DND-41 (cell line): ENCODE data around the gene HSCB.

Source experiments
- ATAC-seq: fragments of 200-7000 bp; cut with Tn5 transposase; 3 replicates; pipeline ENCODE4 v1.9.1; 2021; ENCODE audit warnings: low read depth; ENCODE audit not compliant: insufficient read depth
- DNase-seq: peaks from one replicate; pipeline ENCODE4 v3.0.0-alpha.2; 2020
- H2AFZ ChIP-seq: 2 replicates; pipeline ENCODE4 v1.6.0; 2012; ENCODE audit warnings: low read depth, low read length
- H3K27ac ChIP-seq: 2 replicates; pipeline ENCODE4 v1.5.1; 2012; ENCODE audit warnings: low read length, inconsistent platforms
- H3K27me3 ChIP-seq: fragments of 200-600 bp; sonication (generic); 2 replicates; pipeline ENCODE4 v1.6.0; 2012; ENCODE audit warnings: low read length, mild to moderate bottlenecking, inconsistent platforms; ENCODE audit not compliant: insufficient read depth, poor library complexity
- H3K36me3 ChIP-seq: 2 replicates; pipeline ENCODE4 v1.5.1; 2012; ENCODE audit warnings: low read length, inconsistent platforms; ENCODE audit not compliant: insufficient read depth
- H3K4me1 ChIP-seq: 2 replicates; pipeline ENCODE4 v1.5.1; 2012; ENCODE audit warnings: mild to moderate bottlenecking, low read length; ENCODE audit not compliant: insufficient read depth
- H3K4me2 ChIP-seq: 2 replicates; pipeline ENCODE4 v1.6.0; 2012; ENCODE audit warnings: mild to moderate bottlenecking, moderate library complexity, low read length, inconsistent platforms; ENCODE audit not compliant: insufficient read depth
- H3K4me3 ChIP-seq, 2 experiments: fragments of 200-600 bp in 1 of 2; shearing (Covaris generic) in 1 of 2; 2 replicates each; pipeline ENCODE4 v1.5.1; 2012 to 2016; ENCODE audit warnings: inconsistent platforms in 2 of 2, low read length in 2 of 2, mild to moderate bottlenecking in 2 of 2, low read depth in 1 of 2, moderate library complexity in 1 of 2
- H3K79me2 ChIP-seq: 2 replicates; pipeline ENCODE4 v1.6.0; 2012; ENCODE audit warnings: low read length, inconsistent platforms; ENCODE audit not compliant: insufficient read depth
- H3K9ac ChIP-seq: 2 replicates; pipeline ENCODE4 v1.6.0; 2012; ENCODE audit warnings: low read depth, mild to moderate bottlenecking, inconsistent platforms, low read length, moderate library complexity
- H3K9me3 ChIP-seq: 2 replicates; pipeline ENCODE4 v1.5.1; 2012; ENCODE audit warnings: low read length, moderate library complexity, mild to moderate bottlenecking, inconsistent platforms; ENCODE audit not compliant: insufficient read depth, severe bottlenecking
- H4K20me1 ChIP-seq: 2 replicates; pipeline ENCODE4 v1.6.0; 2012; ENCODE audit warnings: low read length; ENCODE audit not compliant: insufficient read depth
- EZH2 ChIP-seq: IDR thresholded peaks from 3 replicates; pipeline ENCODE4 v1.6.1; 2012; ENCODE audit warnings: borderline replicate concordance, low read depth, mild to moderate bottlenecking, moderate library complexity, low read length, inconsistent platforms; ENCODE audit not compliant: severe bottlenecking
- TF ChIP-seq, protein P1 (sequence below): IDR thresholded peaks from 2 replicates; pipeline ENCODE4 v1.5.1; 2012; ENCODE audit warnings: borderline replicate concordance, low read length, moderate library complexity, mild to moderate bottlenecking; ENCODE audit not compliant: poor library complexity, severe bottlenecking; ENCODE audit errors: extremely low read depth

Gene HSCB

DNA sequence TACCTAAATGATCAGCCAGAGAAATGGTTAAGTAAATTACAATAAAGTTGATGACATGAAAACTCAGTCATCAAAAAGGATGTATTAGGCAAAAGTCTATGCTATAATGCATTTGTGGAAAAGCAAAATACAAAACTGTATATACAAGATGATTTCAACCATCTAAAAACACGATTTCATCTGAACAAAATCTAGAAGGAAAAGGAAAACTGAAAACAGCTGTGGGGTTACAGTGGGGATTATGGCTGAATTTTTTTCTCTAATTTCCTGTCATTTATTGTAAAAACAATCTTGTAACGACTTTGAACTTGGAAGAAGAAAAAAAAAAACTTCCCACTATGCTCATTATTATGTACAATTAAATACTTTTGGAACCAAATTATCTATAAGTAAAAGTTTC, 30.5 kb upstream of the HSCB start:
- Histone ChIP-seq H3K79me2 (no peaks in the 10 kb centered on the region), H3K4me2 (no peak overlapping the region), H4K20me1 (peaks cover 4% of the 10 kb centered on the region; the same call in 1 of the 2 replicates), H3K27me3 (no peaks in the 10 kb centered on the region), H3K9me3 (no peaks in the 10 kb centered on the region), H3K36me3 (peaks cover 69% of the 10 kb centered on the region), H2AFZ (no peak overlapping the region), H3K9ac (no peak overlapping the region), H3K27ac (no peak overlapping the region), H3K4me3 (no peak overlapping the region), H3K4me1 (no peaks in the 10 kb centered on the region)
- DNase-seq: no peak
- TF ChIP-seq EZH2: no peak
- TF ChIP-seq, protein P1, sequence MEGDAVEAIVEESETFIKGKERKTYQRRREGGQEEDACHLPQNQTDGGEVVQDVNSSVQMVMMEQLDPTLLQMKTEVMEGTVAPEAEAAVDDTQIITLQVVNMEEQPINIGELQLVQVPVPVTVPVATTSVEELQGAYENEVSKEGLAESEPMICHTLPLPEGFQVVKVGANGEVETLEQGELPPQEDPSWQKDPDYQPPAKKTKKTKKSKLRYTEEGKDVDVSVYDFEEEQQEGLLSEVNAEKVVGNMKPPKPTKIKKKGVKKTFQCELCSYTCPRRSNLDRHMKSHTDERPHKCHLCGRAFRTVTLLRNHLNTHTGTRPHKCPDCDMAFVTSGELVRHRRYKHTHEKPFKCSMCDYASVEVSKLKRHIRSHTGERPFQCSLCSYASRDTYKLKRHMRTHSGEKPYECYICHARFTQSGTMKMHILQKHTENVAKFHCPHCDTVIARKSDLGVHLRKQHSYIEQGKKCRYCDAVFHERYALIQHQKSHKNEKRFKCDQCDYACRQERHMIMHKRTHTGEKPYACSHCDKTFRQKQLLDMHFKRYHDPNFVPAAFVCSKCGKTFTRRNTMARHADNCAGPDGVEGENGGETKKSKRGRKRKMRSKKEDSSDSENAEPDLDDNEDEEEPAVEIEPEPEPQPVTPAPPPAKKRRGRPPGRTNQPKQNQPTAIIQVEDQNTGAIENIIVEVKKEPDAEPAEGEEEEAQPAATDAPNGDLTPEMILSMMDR: no peak
- ATAC-seq: no peak

DNA sequence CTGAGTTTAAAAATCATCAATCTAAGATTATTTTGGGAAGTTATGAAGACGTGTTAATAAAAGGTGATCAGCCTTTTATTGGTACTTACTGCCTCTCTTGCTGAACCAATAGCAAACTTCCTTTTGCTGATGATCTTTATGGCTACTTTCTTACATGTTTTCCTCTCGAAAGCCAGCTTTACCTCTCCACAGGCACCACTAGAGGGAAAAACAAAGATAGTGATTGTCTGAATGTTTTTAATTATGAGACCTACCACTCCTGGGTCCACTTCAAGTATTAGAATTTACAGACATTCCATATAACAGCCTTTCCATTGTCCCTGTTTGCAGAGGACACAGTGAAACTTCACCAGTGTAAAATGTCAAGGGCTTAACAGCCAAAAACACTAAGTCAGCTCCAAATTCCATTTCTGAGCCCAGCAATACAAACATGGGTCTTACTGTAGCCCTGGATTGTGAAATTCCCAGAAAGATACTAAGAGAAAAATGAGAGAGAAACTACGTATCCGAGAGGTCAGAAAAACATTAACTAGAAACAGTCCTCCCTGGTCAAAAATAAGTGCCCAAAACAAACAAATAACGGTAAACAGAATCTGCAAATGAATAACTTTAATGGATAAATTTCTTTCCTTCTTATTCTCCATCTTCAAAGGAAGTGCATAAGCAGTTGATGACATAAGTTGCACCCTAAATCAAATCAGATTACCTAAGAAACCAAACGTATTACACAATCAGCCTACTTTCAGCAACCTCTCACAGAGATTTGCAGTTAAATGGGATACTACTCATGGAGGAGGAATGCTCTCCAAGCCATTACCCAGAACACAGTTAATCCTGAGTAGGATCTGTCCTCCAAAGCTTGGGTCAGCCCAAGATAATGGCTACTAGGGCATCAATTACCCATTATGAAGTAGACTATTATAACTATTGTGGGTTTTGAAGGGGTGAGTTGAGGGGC, 29.7 kb upstream of the HSCB start:
- no peaks in the 10 kb centered on the region for H3K9me3 ChIP-seq
- DNase-seq (no peak), ATAC-seq (no peak)
- TF ChIP-seq, protein P1: no peak
- TF ChIP-seq EZH2: no peak
- H3K36me3 ChIP-seq: peaks cover 66% of the 10 kb centered on the region
- H3K27ac ChIP-seq: no peak overlapping the region
- H3K9ac ChIP-seq: no peak overlapping the region
- H3K4me2 ChIP-seq: no peak overlapping the region
- no peaks in the 10 kb centered on the region for H3K27me3 ChIP-seq
- H3K79me2 ChIP-seq: no peaks in the 10 kb centered on the region
- no peak overlapping the region for H2AFZ ChIP-seq
- no peak overlapping the region for H3K4me3 ChIP-seq
- H3K4me1 ChIP-seq: no peaks in the 10 kb centered on the region
- H4K20me1 ChIP-seq: peaks cover 4% of the 10 kb centered on the region; the same call in 1 of the 2 replicates

DNA sequence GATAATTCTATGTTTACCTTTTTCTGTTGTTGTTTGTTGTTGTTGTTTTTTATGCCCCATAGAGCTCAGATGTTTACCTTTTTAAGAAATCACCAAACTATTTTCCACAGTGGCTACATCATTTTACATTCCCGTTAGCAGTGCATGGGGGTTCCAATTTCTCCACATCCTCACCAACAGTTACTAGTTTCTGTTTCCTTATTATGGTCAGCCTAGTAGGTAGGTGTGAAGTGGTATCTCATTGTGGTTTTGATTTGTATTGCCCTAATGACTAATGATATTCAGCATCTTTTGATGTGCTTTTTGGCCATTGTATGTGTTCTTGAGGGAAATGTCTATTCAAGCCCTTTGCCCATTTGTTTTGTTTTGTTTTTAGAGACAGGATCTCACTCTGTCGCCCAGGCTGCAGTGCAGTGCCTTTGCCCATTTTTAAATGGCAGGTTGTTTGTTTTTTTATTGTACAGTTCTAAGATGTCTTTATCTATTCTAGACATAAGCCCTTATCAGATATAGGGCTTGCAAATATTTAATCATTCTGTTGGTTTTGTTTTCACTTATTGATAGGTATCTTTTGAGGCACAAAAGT, 27.7 kb upstream of the HSCB start:
- peaks cover 66% of the 10 kb centered on the region for H3K36me3 ChIP-seq
- H3K4me1 ChIP-seq: no peaks in the 10 kb centered on the region
- no peak for TF ChIP-seq EZH2
- TF ChIP-seq, protein P1: no peak

More for the DNA sequence above, 27.7 kb upstream of the HSCB start:
- Histone ChIP-seq H2AFZ (no peak overlapping the region), H3K9me3 (no peaks in the 10 kb centered on the region), H3K27me3 (no peaks in the 10 kb centered on the region), H3K4me3 (no peak overlapping the region), H4K20me1 (peaks cover 4% of the 10 kb centered on the region; the same call in 1 of the 2 replicates), H3K79me2 (no peaks in the 10 kb centered on the region), H3K9ac (no peak overlapping the region), H3K4me2 (no peak overlapping the region), H3K27ac (no peak overlapping the region)
- DNase-seq (no peak), ATAC-seq (no peak)
